Neuronal stem cell (in vitro differentiated cells): ENCODE results near the gene GPR161.

Experiments used
- DNase-seq: peaks from one replicate; pipeline ENCODE4 v3.0.0-alpha.2; 2013; ENCODE audit warnings: low spot score
- H2AFZ ChIP-seq: one replicate; pipeline ENCODE4 v1.6.1; 2013; ENCODE audit warnings: mild to moderate bottlenecking, low read length, inconsistent platforms
- H2AK5ac ChIP-seq: 2 replicates; pipeline ENCODE4 v1.6.1; 2013; ENCODE audit warnings: low read depth, mild to moderate bottlenecking, inconsistent platforms, low read length, moderate library complexity, mixed read lengths
- H2BK120ac ChIP-seq: 2 replicates; pipeline ENCODE4 v1.6.1; 2013; ENCODE audit warnings: low read depth, mild to moderate bottlenecking, inconsistent platforms, low read length, moderate library complexity, mixed read lengths
- H2BK12ac ChIP-seq: one replicate; pipeline ENCODE4 v1.6.1; 2013; ENCODE audit warnings: low read length, inconsistent platforms
- H2BK15ac ChIP-seq: 2 replicates; pipeline ENCODE4 v1.6.1; 2013; ENCODE audit warnings: mild to moderate bottlenecking, low read length, inconsistent platforms, mixed read lengths
- H2BK5ac ChIP-seq: one replicate; pipeline ENCODE4 v1.6.1; 2013; ENCODE audit warnings: inconsistent platforms, mild to moderate bottlenecking, low read length, moderate library complexity
- H3K14ac ChIP-seq: one replicate; pipeline ENCODE4 v1.6.1; 2013; ENCODE audit warnings: low read length, inconsistent platforms
- H3K18ac ChIP-seq: 2 replicates; pipeline ENCODE4 v1.6.1; 2013; ENCODE audit warnings: low read length, inconsistent platforms
- H3K23ac ChIP-seq: 2 replicates; pipeline ENCODE4 v1.6.1; 2013; ENCODE audit warnings: low read depth, mild to moderate bottlenecking, mixed read lengths, low read length, inconsistent platforms; ENCODE audit not compliant: poor library complexity
- H3K27ac ChIP-seq: replicated peaks from 3 replicates; pipeline ENCODE4 v1.5.1; 2013; ENCODE audit warnings: low read length, inconsistent platforms
- H3K27me3 ChIP-seq, 3 experiments: 2 replicates each; pipeline ENCODE4 v1.6.1; 2013; ENCODE audit warnings: low read length in 3 of 3, mild to moderate bottlenecking in 2 of 3, inconsistent platforms in 1 of 3, low read depth in 1 of 3, mixed read lengths in 1 of 3, moderate library complexity in 1 of 3; ENCODE audit not compliant: control insufficient read depth in 3 of 3, insufficient read depth in 3 of 3
- H3K36me3 ChIP-seq, 2 donors: replicated peaks in 1 of 2; 2 replicates each; pipeline ENCODE4 v1.6.1; 2013; ENCODE audit warnings: low read length in 2 of 2; ENCODE audit not compliant: control insufficient read depth in 2 of 2, insufficient read depth in 2 of 2
- H3K4ac ChIP-seq: 2 replicates; pipeline ENCODE4 v1.6.1; 2013; ENCODE audit warnings: inconsistent platforms, mild to moderate bottlenecking, low read length, moderate library complexity
- H3K4me1 ChIP-seq, 2 donors: 1 replicate in 1 of 2; 2 replicates in 1 of 2; pipeline ENCODE4 v1.6.1; 2013; ENCODE audit warnings: low read length in 2 of 2, low read depth in 1 of 2; ENCODE audit not compliant: control insufficient read depth in 2 of 2, insufficient read depth in 1 of 2
- H3K4me2 ChIP-seq: one replicate; pipeline ENCODE4 v1.6.1; 2013; ENCODE audit warnings: mild to moderate bottlenecking, low read length, inconsistent platforms; ENCODE audit not compliant: insufficient read depth, poor library complexity, severe bottlenecking
- H3K4me3 ChIP-seq, 2 donors: 2 replicates each; pipeline ENCODE4 v1.5.1; 2013; ENCODE audit warnings: low read length in 2 of 2, mild to moderate bottlenecking in 2 of 2, inconsistent platforms in 1 of 2, moderate library complexity in 1 of 2
- H3K79me1 ChIP-seq: one replicate; pipeline ENCODE4 v1.6.1; 2013; ENCODE audit warnings: low read depth, mild to moderate bottlenecking, inconsistent platforms, low read length, moderate library complexity
- H3K9ac ChIP-seq: one replicate; pipeline ENCODE4 v1.6.1; 2013; ENCODE audit warnings: mild to moderate bottlenecking, low read depth, low read length, inconsistent platforms; ENCODE audit not compliant: poor library complexity
- H3K9me3 ChIP-seq, 2 donors: replicated peaks in 1 of 2; 2 replicates each; pipeline versions ENCODE3 to v1.6.1; 2013; ENCODE audit warnings: low read length in 2 of 2, mild to moderate bottlenecking in 2 of 2, inconsistent platforms in 1 of 2, low read depth in 1 of 2, mixed read lengths in 1 of 2, moderate library complexity in 1 of 2; ENCODE audit not compliant: control insufficient read depth in 2 of 2, insufficient read depth in 1 of 2
- H4K8ac ChIP-seq: one replicate; pipeline ENCODE4 v1.6.1; 2013; ENCODE audit warnings: low read depth, mild to moderate bottlenecking, inconsistent platforms, low read length, moderate library complexity
- H4K91ac ChIP-seq: one replicate; pipeline ENCODE4 v1.6.1; 2013; ENCODE audit warnings: low read length, low read depth, mild to moderate bottlenecking, inconsistent platforms; ENCODE audit not compliant: poor library complexity
- WGBS, 2 donors: extraction: QIAGEN DNeasy Blood & Tissue Kit; methylation state at CpG; one replicate each; pipeline ENCODE4 v1.1.7; 2013; ENCODE audit warnings: missing lambda C conversion rate in 2 of 2, mixed read lengths in 1 of 2; ENCODE audit not compliant: insufficient read length in 2 of 2, insufficient replicate concordance in 1 of 2; ENCODE audit errors: extremely low coverage in 2 of 2; 5-methylcytosine and 5-hydroxymethylcytosine counted together

Gene GPR161

DNA sequence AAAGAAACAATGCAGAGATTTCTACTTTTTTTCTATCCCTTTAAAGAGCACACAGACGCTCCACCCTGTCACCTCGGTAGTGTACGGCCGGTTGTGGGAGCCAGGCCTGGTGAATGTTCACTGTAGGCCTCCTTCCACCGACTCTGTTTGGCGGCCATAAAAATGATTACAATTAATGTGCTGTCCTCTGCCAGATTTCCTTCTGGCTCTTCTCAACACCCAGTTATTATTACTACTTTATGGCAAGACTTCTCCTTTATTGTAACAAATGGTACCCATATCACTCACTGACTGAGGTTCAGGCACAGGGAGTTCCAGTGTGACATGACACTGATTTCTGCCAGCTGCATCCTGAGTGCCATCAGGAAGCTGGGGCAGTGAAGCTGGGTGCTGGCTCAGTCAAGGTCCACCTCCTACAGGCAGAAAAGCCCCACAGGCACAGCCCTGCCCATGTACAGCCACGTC lies 37.4 kb downstream of the GPR161 start:
- no peak overlapping the region for H2BK120ac ChIP-seq
- H3K4me1 ChIP-seq: no peaks in the 10 kb centered on the region
- H3K9me3 ChIP-seq: no peaks in the 10 kb centered on the region
- no peak overlapping the region for H4K91ac ChIP-seq
- H2BK15ac ChIP-seq: no peak overlapping the region
- no peak overlapping the region for H3K9ac ChIP-seq
- no peak overlapping the region for H3K23ac ChIP-seq
- H4K8ac ChIP-seq: no peak overlapping the region
- no peak for DNase-seq
- H3K4ac ChIP-seq: no peak overlapping the region
- H2BK5ac ChIP-seq: no peak overlapping the region
- peaks cover 32 to 90% of the 10 kb centered on the region in 2 donors for H3K36me3 ChIP-seq
- H3K4me3 ChIP-seq: no peak overlapping the region
- no peaks in the 10 kb centered on the region for H3K79me1 ChIP-seq
- no peak overlapping the region for H2AFZ ChIP-seq
- no peak overlapping the region for H3K14ac ChIP-seq
- no peak overlapping the region for H2AK5ac ChIP-seq
- H3K27ac ChIP-seq: no peak overlapping the region
- H3K4me2 ChIP-seq: no peak overlapping the region
- H3K18ac ChIP-seq: no peak overlapping the region
- no peak overlapping the region for H2BK12ac ChIP-seq
- H3K27me3 ChIP-seq: no peaks in the 10 kb centered on the region
- no CpG with 5 or more reads among the region's 7 CpGs for WGBS, 2 donors

GRCh38 chr1:168098534-168099320 lies 38.0 kb downstream of the GPR161 start:
- Histone ChIP-seq H3K23ac (no peak overlapping the region), H2BK12ac (no peak overlapping the region), H3K4me1 (no peaks in the 10 kb centered on the region), H3K4me3 (no peak overlapping the region), H3K4me2 (no peak overlapping the region), H2BK5ac (no peak overlapping the region), H3K9ac (no peak overlapping the region), H3K79me1 (no peaks in the 10 kb centered on the region), H3K9me3 (no peaks in the 10 kb centered on the region), H2BK120ac (no peak overlapping the region), H3K36me3 (peaks cover 30 to 90% of the 10 kb centered on the region in 2 donors), H4K91ac (no peak overlapping the region), H3K27me3 (no peaks in the 10 kb centered on the region), H4K8ac (no peak overlapping the region), H2AFZ (no peak overlapping the region), H3K27ac (no peak overlapping the region), H3K18ac (no peak overlapping the region), H2AK5ac (no peak overlapping the region), H3K4ac (no peak overlapping the region), H2BK15ac (no peak overlapping the region), H3K14ac (no peak overlapping the region)
- WGBS, 2 donors: no CpG with 5 or more reads among the region's 15 CpGs
- DNase-seq: no peak

GRCh38 chr1:168097921-168098528 lies 38.7 kb downstream of the GPR161 start:
- Histone ChIP-seq H3K36me3 (peaks cover 28 to 89% of the 10 kb centered on the region in 2 donors), H3K4me2 (no peak overlapping the region), H2BK15ac (no peak overlapping the region), H3K27me3 (no peaks in the 10 kb centered on the region), H3K4me1 (peaks cover 0 to under 1% of the 10 kb centered on the region in 2 donors), H2AFZ (no peak overlapping the region), H4K8ac (no peak overlapping the region), H2BK5ac (no peak overlapping the region), H3K27ac (no peak overlapping the region), H3K4ac (no peak overlapping the region), H3K9me3 (no peaks in the 10 kb centered on the region), H2AK5ac (no peak overlapping the region), H2BK120ac (no peak overlapping the region), H3K23ac (no peak overlapping the region), H3K79me1 (no peaks in the 10 kb centered on the region), H3K4me3 (no peak overlapping the region), H3K14ac (no peak overlapping the region), H4K91ac (no peak overlapping the region), H2BK12ac (no peak overlapping the region), H3K9ac (no peak overlapping the region), H3K18ac (no peak overlapping the region)
- no peak for DNase-seq
- no CpG with 5 or more reads among the region's 12 CpGs for WGBS, 2 donors
